Breast epithelium (tissue), 4 donors: Measurements from ENCODE around the gene UTP3. TPM values are rescaled to one million over a fixed set of nuclear protein-coding genes. Genes with fewer than 3 reads are reported as not detected.
A peak's percentile ranks its signal among the peaks of the same experiment; 100 is the strongest.
"Not testable (repeated sequence)": the region's sequence is repeated elsewhere in the genome, so short reads cannot be mapped to it uniquely, and the experiment has no call there.

ENCODE experiments used
- DNase-seq, 2 donors: peaks; one replicate each; pipeline ENCODE4 v3.0.0-alpha.2; 2019; ENCODE audit warnings: low spot score in 2 of 2
- H3K27ac ChIP-seq, 2 donors: fragments of 200-600 bp; sonication (generic) in 1 of 2; one replicate each; pipeline ENCODE4 v1.5.1; 2016 to 2019; ENCODE audit warnings: mild to moderate bottlenecking in 1 of 2
- H3K27me3 ChIP-seq, 2 donors: fragments of 200-600 bp; sonication (generic) in 1 of 2; one replicate each; pipeline versions ENCODE4 v1.5.1 to v1.6.0; 2017 to 2019; ENCODE audit warnings: control low read depth in 1 of 2, mild to moderate bottlenecking in 1 of 2
- H3K36me3 ChIP-seq: fragments of 200-600 bp; one replicate; pipeline ENCODE4 v1.5.1; 2019
- H3K4me1 ChIP-seq, 2 donors: fragments of 200-600 bp; sonication (generic); one replicate each; pipeline ENCODE4 v1.5.1; 2016 to 2019; ENCODE audit warnings: control low read depth in 1 of 2
- H3K4me3 ChIP-seq, 3 donors: fragments of 200-600 bp; sonication (generic); 1 replicate in 2 of 3; 2 replicates in 1 of 3; pipeline ENCODE4 v1.5.1; 2016 to 2019; ENCODE audit warnings: mild to moderate bottlenecking in 3 of 3, moderate library complexity in 2 of 3
- H3K9me3 ChIP-seq, 2 donors: fragments of 200-600 bp; sonication (generic) in 1 of 2; one replicate each; pipeline ENCODE4 v1.5.1; 2016 to 2019; ENCODE audit warnings: control low read depth in 1 of 2
- CTCF ChIP-seq, 3 donors: fragments of 450-650 bp; IDR thresholded peaks; one replicate each; pipeline ENCODE4 v1.5.1; 2016 to 2017; ENCODE audit warnings: antibody characterized with exemption in 3 of 3, mild to moderate bottlenecking in 3 of 3, moderate library complexity in 3 of 3
- POLR2A ChIP-seq: fragments of 450-650 bp; IDR thresholded peaks from one replicate; pipeline ENCODE4 v1.6.1; 2016; ENCODE audit warnings: antibody characterized with exemption, mild to moderate bottlenecking, moderate library complexity
- POLR2AphosphoS5 ChIP-seq, 3 donors: sonication (generic); formaldehyde crosslinking; IDR thresholded peaks; one replicate each; pipeline ENCODE4 v1.6.1; 2017; ENCODE audit warnings: antibody characterized with exemption in 3 of 3
- intact Hi-C: fragments of 100-400 bp; cut with DNase I; formaldehyde crosslinking; loops from one replicate; pipeline ENCODE4 v1.15.1; 2023; ENCODE audit warnings: low total_unique reads
- total RNA-seq, 3 donors: library from RNA; depleted of rRNA; stranded (reverse); fragments of >200 nt; gene quantifications; one replicate each; pipeline ENCODE4 v1.1.0, GENCODE V29; 2016

Gene UTP3
- total RNA-seq, 3 donors from 2014 or later: 18.9 to 22.0 (median 19.3) TPM

GRCh38 chr4:70701271-70701670 is 12.9 kb downstream of the UTP3 start:
- Histone ChIP-seq H3K36me3 (no peaks in the 10 kb centered on the region), H3K27me3 (no peaks in the 10 kb centered on the region), H3K4me1 (no peaks in the 10 kb centered on the region), H3K9me3 (no peaks in the 10 kb centered on the region), H3K4me3 (no peak overlapping the region), H3K27ac (no peak overlapping the region)
- DNase-seq: no peak
- intact Hi-C loops: no loop called here
- no peak for TF ChIP-seq POLR2A
- TF ChIP-seq CTCF (IDR thresholded peaks at IDR 0.05): no peak
- TF ChIP-seq POLR2AphosphoS5 (IDR thresholded peaks at IDR 0.05): no peak

- H3K4me1 ChIP-seq, H3K27ac ChIP-seq, intact Hi-C loops, H3K27me3 ChIP-seq, H3K9me3 ChIP-seq, H3K36me3 ChIP-seq, DNase-seq, H3K4me3 ChIP-seq: not testable (repeated sequence)
Measured at GRCh38 chr4:70702592-70702991, 14.3 kb downstream of the UTP3 start.

- intact Hi-C loops: no loop called here
- Histone ChIP-seq H3K36me3 (no peaks in the 10 kb centered on the region), H3K27ac (peak overlapping the region; percentile 94 to 98), H3K4me3 (peak overlapping the region; percentile 86 to 92 (median 87)), H3K4me1 (no peaks in the 10 kb centered on the region), H3K9me3 (no peaks in the 10 kb centered on the region), H3K27me3 (no peaks in the 10 kb centered on the region)
- no peak for DNase-seq
- TF ChIP-seq POLR2AphosphoS5 (IDR thresholded peaks at IDR 0.05): no peak
- TF ChIP-seq CTCF (IDR thresholded peaks at IDR 0.05): no peak
- no peak for TF ChIP-seq POLR2A
Measured at GRCh38 chr4:70703619-70704214, 15.4 kb downstream of the UTP3 start.

GRCh38 chr4:70704215-70704930 is 16.0 kb downstream of the UTP3 start:
- Histone ChIP-seq H3K9me3 (no peaks in the 10 kb centered on the region), H3K36me3 (no peaks in the 10 kb centered on the region), H3K4me3 (peak overlapping the region; percentile 86 to 92 (median 87)), H3K4me1 (no peaks in the 10 kb centered on the region), H3K27me3 (no peaks in the 10 kb centered on the region), H3K27ac (peak overlapping the region; percentile 94 to 98)
- TF ChIP-seq POLR2AphosphoS5 (IDR thresholded peaks at IDR 0.05) (peak in 1 of 3 donors; percentile 16), CTCF (IDR thresholded peaks at IDR 0.05) (peak in 1 of 3 donors; percentile 10), POLR2A (no peak)
- peak; percentile 59 to 79 for DNase-seq
- intact Hi-C loops: no loop called here

GRCh38 chr4:70704931-70705182 is 16.5 kb downstream of the UTP3 start:
- intact Hi-C loops: no loop called here

More at GRCh38 chr4:70704931-70705182, 16.5 kb downstream of the UTP3 start:
- Histone ChIP-seq H3K4me1 (no peaks in the 10 kb centered on the region), H3K9me3 (no peaks in the 10 kb centered on the region), H3K4me3 (peak overlapping the region; percentile 86 to 92 (median 87)), H3K27me3 (no peaks in the 10 kb centered on the region), H3K36me3 (no peaks in the 10 kb centered on the region), H3K27ac (peak overlapping the region; percentile 94 to 98)
- no peak for TF ChIP-seq POLR2AphosphoS5 (IDR thresholded peaks at IDR 0.05)
- no peak for TF ChIP-seq CTCF (IDR thresholded peaks at IDR 0.05)
- no peak for TF ChIP-seq POLR2A
- DNase-seq: no peak
